Kidney (tissue), 14 donors: ENCODE measurements around the gene TMEM45B. TPM values are rescaled to one million over a fixed set of nuclear protein-coding genes. Genes with fewer than 3 reads are reported as not detected.
"Not testable (repeated sequence)": the region's sequence is repeated elsewhere in the genome, so short reads cannot be mapped to it uniquely, and the experiment has no call there.

Experiments
- DNase-seq, 5 donors: peaks; one replicate each; pipeline ENCODE4 v3.0.0-alpha.2; 2013 to 2020
- FAIRE-seq: peaks from 2 replicates; lab custom pipeline; 2012; peaks lifted over from hg19 to GRCh38; lab: Jason Lieb, UNC
- H3K27ac ChIP-seq, 2 donors: one replicate each; pipeline ENCODE4 v1.7.0; 2013; ENCODE audit warnings: low read depth in 2 of 2, low read length in 2 of 2, inconsistent platforms in 1 of 2
- H3K27me3 ChIP-seq: one replicate; pipeline ENCODE4 v1.7.1; 2013; ENCODE audit warnings: low read length, inconsistent platforms; ENCODE audit not compliant: control insufficient read depth, insufficient read depth
- H3K36me3 ChIP-seq, 3 donors: one replicate each; pipeline versions ENCODE4 v1.7.0 to v1.7.1; 2013; ENCODE audit warnings: low read length in 3 of 3, control low read depth in 1 of 3, inconsistent platforms in 1 of 3; ENCODE audit not compliant: insufficient read depth in 3 of 3, control insufficient read depth in 2 of 3
- H3K4me1 ChIP-seq, 3 donors: one replicate each; pipeline versions ENCODE4 v1.7.0 to v1.7.1; 2013; ENCODE audit warnings: low read length in 3 of 3, inconsistent platforms in 1 of 3, low read depth in 1 of 3; ENCODE audit not compliant: control insufficient read depth in 2 of 3, insufficient read depth in 2 of 3
- H3K4me3 ChIP-seq, 3 donors: one replicate each; pipeline versions ENCODE4 v1.7.0 to v1.8.1; 2013; ENCODE audit warnings: low read length in 3 of 3, control low read depth in 1 of 3, inconsistent platforms in 1 of 3
- H3K9ac ChIP-seq, 3 donors: one replicate each; pipeline versions ENCODE4 v1.7.0 to v1.7.1; 2013; ENCODE audit warnings: low read length in 3 of 3, control low read depth in 1 of 3, inconsistent platforms in 1 of 3
- H3K9me3 ChIP-seq, 3 donors: one replicate each; pipeline versions ENCODE4 v1.7.0 to v1.7.1; 2013; ENCODE audit warnings: low read length in 3 of 3, control low read depth in 1 of 3, inconsistent platforms in 1 of 3; ENCODE audit not compliant: control insufficient read depth in 2 of 3, insufficient read depth in 1 of 3
- CTCF ChIP-seq: IDR thresholded peaks from 3 replicates; pipeline ENCODE4 v1.5.1; 2012; ENCODE audit warnings: mild to moderate bottlenecking, moderate library complexity, borderline replicate concordance; ENCODE audit not compliant: insufficient read depth; ENCODE audit errors: extremely low read depth
- intact Hi-C: fragments of 100-400 bp; cut with DNase I; formaldehyde crosslinking; loops from one replicate; pipeline ENCODE4 v1.11.1; 2022
- polyA plus RNA-seq: library from polyadenylated mRNA; stranded (reverse); fragments of 350-450 nt; fragmentation: Illumina TruSeq; extraction: RNeasy Lipid Tissue Mini Kit (QIAGEN cat#74804); gene quantifications from one replicate; pipeline ENCODE4 v1.2.3, GENCODE V29; 2014; ENCODE audit warnings: low read depth, low replicate concordance; ENCODE audit not compliant: insufficient read depth
- total RNA-seq: library from RNA; stranded (reverse); fragmentation: NEBNext Ultra II Directional; extraction: Animal tissue kit (Norgen Biotek cat#: 25700); gene quantifications from one replicate; pipeline ENCODE4 v1.2.1, GENCODE V29; 2021
- donor health status: control.
- donor health status: control.
- donor health status: control.
- donor health status: control.
- donor health status: control.
- donor health status: DM: yes; HTN: yes; CAD: no.
- donor health status: Normal renal cell carcinoma (clear cell type).

TMEM45B gene
- total and polyA plus RNA-seq, 2 donors from 2014 or later = 17.7 to 37.5 TPM

- no peak overlapping the region for H3K27ac ChIP-seq
- no peak overlapping the region for H3K9ac ChIP-seq
- FAIRE-seq (no peak), DNase-seq (no peak)
- intact Hi-C loops = no loop called here
- H3K27me3 ChIP-seq = no peaks in the 10 kb centered on the region
- H3K4me1 ChIP-seq = peaks cover 0 to 2% (median 0%) of the 10 kb centered on the region in 3 donors
- no peaks in the 10 kb centered on the region for H3K9me3 ChIP-seq
- no peak for TF ChIP-seq CTCF
- no peak overlapping the region for H3K4me3 ChIP-seq
- H3K36me3 ChIP-seq = no peaks in the 10 kb centered on the region
Measured at GRCh38 chr11:129819237-129819636, 3.6 kb downstream of the TMEM45B start.

GRCh38 chr11:129820228-129820627, 4.6 kb downstream of the TMEM45B start:
- H3K27me3 ChIP-seq, intact Hi-C loops, H3K36me3 ChIP-seq, FAIRE-seq, DNase-seq, H3K27ac ChIP-seq, H3K9me3 ChIP-seq, H3K4me3 ChIP-seq, H3K4me1 ChIP-seq, H3K9ac ChIP-seq: not testable (repeated sequence)

- H3K9me3 ChIP-seq, H3K27ac ChIP-seq, H3K4me1 ChIP-seq, FAIRE-seq, H3K36me3 ChIP-seq, intact Hi-C loops, H3K4me3 ChIP-seq, H3K9ac ChIP-seq, DNase-seq, H3K27me3 ChIP-seq: not testable (repeated sequence)
Measured at GRCh38 chr11:129823281-129823680, 7.6 kb downstream of the TMEM45B start.

GRCh38 chr11:129823799-129824198, 8.2 kb downstream of the TMEM45B start:
- H3K36me3 ChIP-seq, H3K27ac ChIP-seq, H3K9me3 ChIP-seq, H3K9ac ChIP-seq, FAIRE-seq, intact Hi-C loops, DNase-seq, H3K4me3 ChIP-seq, H3K4me1 ChIP-seq, H3K27me3 ChIP-seq: not testable (repeated sequence)

- DNase-seq (no peak), FAIRE-seq (no peak)
- Histone ChIP-seq H3K9me3 (no peaks in the 10 kb centered on the region), H3K36me3 (no peaks in the 10 kb centered on the region), H3K27ac (no peak overlapping the region), H3K4me1 (no peaks in the 10 kb centered on the region), H3K9ac (no peak overlapping the region), H3K27me3 (no peaks in the 10 kb centered on the region), H3K4me3 (no peak overlapping the region)
- intact Hi-C loops = no loop called here
- no peak for TF ChIP-seq CTCF
Measured at GRCh38 chr11:129825380-129825779, 9.7 kb downstream of the TMEM45B start.
